Measurements from ENCODE around the gene PPOX.

Gene PPOX

DNA sequence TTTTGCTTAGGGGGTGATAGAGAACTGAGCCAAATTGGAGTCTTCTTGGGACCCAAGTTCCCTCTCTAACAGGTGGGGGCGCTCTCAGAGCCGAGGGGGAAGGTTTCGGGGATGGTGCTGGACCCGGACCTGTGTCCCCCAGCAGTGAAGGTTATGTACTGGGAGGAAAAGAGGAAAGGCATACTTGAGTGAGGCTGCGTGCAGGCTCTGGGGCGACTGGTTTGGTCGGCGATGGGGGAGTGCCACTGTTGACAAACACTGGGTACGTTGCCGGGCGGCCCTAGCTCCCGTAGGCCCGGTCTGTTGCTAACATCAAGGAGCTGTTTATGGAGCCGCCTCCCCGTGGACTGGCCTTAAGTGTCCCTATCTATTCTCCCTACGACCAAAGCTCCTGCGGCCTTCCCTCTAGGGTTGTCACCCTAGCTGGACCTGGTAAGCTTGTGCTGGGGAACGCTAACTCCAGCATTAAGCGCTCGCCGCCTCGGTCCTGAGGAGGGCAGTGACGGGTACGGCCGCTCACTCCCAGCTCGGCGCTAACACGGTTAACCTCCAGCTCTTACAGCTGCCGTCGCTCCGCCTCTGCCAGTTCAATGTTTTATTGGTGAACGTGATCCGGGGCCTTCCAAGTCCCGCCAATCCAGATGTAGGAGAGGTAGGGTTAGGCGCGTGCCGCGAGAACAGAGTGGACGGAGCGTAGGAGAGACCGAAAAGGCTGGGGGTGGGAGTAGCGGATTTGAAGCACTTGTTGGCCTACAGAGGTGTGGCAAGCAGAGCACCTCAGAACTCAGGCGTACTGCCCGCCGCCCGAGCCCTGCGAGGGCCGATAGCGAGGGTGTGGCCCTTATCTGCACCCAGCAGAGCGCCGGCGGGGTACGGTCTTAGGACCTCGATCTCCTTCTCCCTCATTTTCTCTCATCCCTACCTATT lies at the start of gene PPOX:
TSS of gene PPOX (plus strand) at position 685 of the 927 bp plus-strand sequence. CDS start 422 bp downstream, outside the sequence.
- H3K9me3 ChIP-seq (ENCODE audit: control insufficient read depth, insufficient read depth, low read length) = no peaks in the 10 kb centered on the region
- H3K36me3 ChIP-seq (ENCODE audit: insufficient read depth, low read length) = peaks cover 1% of the 10 kb centered on the region; the same call in 1 of the 2 replicates

GRCh38 chr1:161117759-161118581 lies 48.3 kb upstream of the PPOX start, which contains the start of the genes NIT1 and PFDN2:
TSS of gene NIT1 (plus strand) at chr1:161118105. CDS start at chr1:161118177, 72 bp downstream.
TSS of gene PFDN2 (minus strand) at chr1:161118037. CDS start at chr1:161118026, 11 bp downstream.
- Histone ChIP-seq H3K9me3 (ENCODE audit: control insufficient read depth, insufficient read depth, low read length) (no peaks in the 10 kb centered on the region), H3K4me1 (ENCODE audit: insufficient read depth, low read length) (peaks cover 12% of the 10 kb centered on the region), H3K9ac (ENCODE audit: low read depth, low read length) (peak within 1 kb of the TSS; percentile 80), H3K36me3 (ENCODE audit: insufficient read depth, low read length) (peaks cover 26% of the 10 kb centered on the region)

More for the DNA sequence above, at the start of gene PPOX:
- Histone ChIP-seq H3K4me1 (ENCODE audit: insufficient read depth, low read length) (peaks cover 4% of the 10 kb centered on the region; the same call in 1 of the 2 replicates), H3K9ac (ENCODE audit: low read depth, low read length) (peak within 1 kb of the TSS; percentile 74)

GRCh38 chr1:161119092-161119903 lies 46.9 kb upstream of the PPOX start:
- no peaks in the 10 kb centered on the region for H3K9me3 ChIP-seq (ENCODE audit: control insufficient read depth, insufficient read depth, low read length)
- peak overlapping the region; percentile 80; the same call in 1 of the 2 replicates for H3K9ac ChIP-seq (ENCODE audit: low read depth, low read length)
- H3K4me1 ChIP-seq (ENCODE audit: insufficient read depth, low read length) = peaks cover 12% of the 10 kb centered on the region
- peaks cover 28% of the 10 kb centered on the region for H3K36me3 ChIP-seq (ENCODE audit: insufficient read depth, low read length)

DNA sequence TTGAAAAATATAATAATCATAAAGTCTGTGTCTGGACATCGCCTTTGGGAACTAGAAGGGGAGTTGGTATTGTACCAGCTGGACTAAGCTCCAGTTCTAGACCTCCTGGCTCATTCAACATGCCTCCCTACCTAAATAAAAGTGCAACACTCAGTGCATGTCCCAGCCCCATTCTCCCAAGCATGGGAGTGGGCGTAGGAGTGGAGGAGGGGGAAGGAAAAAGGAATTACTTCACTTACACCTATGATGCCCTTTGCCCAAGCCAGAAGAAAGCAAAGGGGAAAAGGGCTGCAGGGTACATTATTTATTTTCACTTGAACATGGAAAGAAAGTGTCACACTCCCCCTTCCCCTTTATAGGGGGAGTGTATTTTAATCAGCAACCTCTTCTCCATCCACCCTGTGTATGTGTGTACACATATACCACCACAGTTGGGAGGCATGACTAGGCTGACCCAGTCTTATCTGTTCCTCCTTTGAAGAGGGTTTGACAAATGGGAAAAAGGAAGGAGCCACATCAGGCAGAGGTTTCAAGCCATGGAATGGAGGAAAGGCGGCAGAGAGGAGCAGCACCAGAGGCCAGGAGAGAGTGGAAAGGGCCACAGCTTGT lies 45.1 kb upstream of the PPOX start:
- no peak overlapping the region for H3K9ac ChIP-seq (ENCODE audit: low read depth, low read length)
- H3K36me3 ChIP-seq (ENCODE audit: insufficient read depth, low read length) = peaks cover 35% of the 10 kb centered on the region
- H3K4me1 ChIP-seq (ENCODE audit: insufficient read depth, low read length) = peaks cover 12% of the 10 kb centered on the region
- H3K9me3 ChIP-seq (ENCODE audit: control insufficient read depth, insufficient read depth, low read length) = no peaks in the 10 kb centered on the region

DNA sequence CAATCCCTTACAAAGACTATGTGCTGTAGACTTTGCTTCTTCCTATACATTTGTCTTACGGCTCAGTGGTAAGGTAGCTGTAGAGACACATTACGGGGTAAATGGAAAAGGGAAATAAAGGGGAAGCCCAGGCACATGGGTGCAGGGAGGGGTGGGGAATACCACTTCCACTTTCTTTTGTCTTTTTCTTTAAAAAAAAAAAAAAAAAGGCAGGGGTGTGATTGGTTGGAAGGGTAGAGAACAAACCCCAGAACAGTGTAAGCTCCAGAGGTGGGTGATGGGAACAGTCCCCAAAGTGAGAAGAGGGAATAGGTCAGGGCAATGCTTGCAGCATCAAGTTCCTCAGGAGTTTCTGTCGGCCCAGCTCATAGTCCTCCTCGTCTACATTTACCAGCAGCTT lies 44.4 kb upstream of the PPOX start:
- no peak overlapping the region for H3K9ac ChIP-seq (ENCODE audit: low read depth, low read length)
- no peaks in the 10 kb centered on the region for H3K9me3 ChIP-seq (ENCODE audit: control insufficient read depth, insufficient read depth, low read length)
- H3K36me3 ChIP-seq (ENCODE audit: insufficient read depth, low read length) = peaks cover 35% of the 10 kb centered on the region
- H3K4me1 ChIP-seq (ENCODE audit: insufficient read depth, low read length) = peaks cover 12% of the 10 kb centered on the region

DNA sequence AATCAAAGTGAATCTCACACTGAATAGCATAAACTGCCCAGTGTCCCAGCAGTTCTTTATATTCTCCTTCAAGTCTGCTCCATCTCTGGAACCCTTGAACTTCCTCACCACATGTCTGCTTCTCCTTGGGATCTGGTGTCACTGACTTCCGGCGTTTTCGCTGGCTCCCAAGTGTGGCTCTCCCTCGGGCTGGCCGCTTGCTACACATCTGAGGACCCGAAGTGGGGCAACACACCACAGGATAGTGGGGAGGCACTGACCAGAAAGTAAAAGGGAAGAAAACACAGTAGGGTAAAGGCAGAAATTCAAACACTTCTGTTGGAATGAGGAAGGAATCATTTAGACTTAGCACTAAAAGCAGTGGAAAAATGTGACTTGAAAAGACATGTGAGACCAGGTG lies 43.3 kb upstream of the PPOX start:
- Histone ChIP-seq H3K36me3 (ENCODE audit: insufficient read depth, low read length) (peaks cover 41% of the 10 kb centered on the region), H3K4me1 (ENCODE audit: insufficient read depth, low read length) (peaks cover 12% of the 10 kb centered on the region), H3K9me3 (ENCODE audit: control insufficient read depth, insufficient read depth, low read length) (no peaks in the 10 kb centered on the region), H3K9ac (ENCODE audit: low read depth, low read length) (no peak overlapping the region)

GRCh38 chr1:161127649-161128048 lies 38.6 kb upstream of the PPOX start:
- Histone ChIP-seq H3K9ac (ENCODE audit: low read depth, low read length) (no peak overlapping the region), H3K36me3 (ENCODE audit: insufficient read depth, low read length) (peaks cover 28% of the 10 kb centered on the region), H3K9me3 (ENCODE audit: control insufficient read depth, insufficient read depth, low read length) (no peaks in the 10 kb centered on the region), H3K4me1 (ENCODE audit: insufficient read depth, low read length) (peaks cover 8% of the 10 kb centered on the region; the same call in 1 of the 2 replicates)

- Histone ChIP-seq H3K9me3 (ENCODE audit: control insufficient read depth, insufficient read depth, low read length) (no peaks in the 10 kb centered on the region), H3K9ac (ENCODE audit: low read depth, low read length) (no peak overlapping the region), H3K4me1 (ENCODE audit: insufficient read depth, low read length) (peaks cover 8% of the 10 kb centered on the region; the same call in 1 of the 2 replicates), H3K36me3 (ENCODE audit: insufficient read depth, low read length) (peaks cover 28% of the 10 kb centered on the region)
Measured at GRCh38 chr1:161128591-161129420, 37.4 kb upstream of the PPOX start.

- Histone ChIP-seq H3K9ac (ENCODE audit: low read depth, low read length) (no peak overlapping the region), H3K36me3 (ENCODE audit: insufficient read depth, low read length) (peaks cover 19% of the 10 kb centered on the region), H3K4me1 (ENCODE audit: insufficient read depth, low read length) (peaks cover 8% of the 10 kb centered on the region; the same call in 1 of the 2 replicates), H3K9me3 (ENCODE audit: control insufficient read depth, insufficient read depth, low read length) (no peaks in the 10 kb centered on the region)
Measured at GRCh38 chr1:161130266-161130665, 36.0 kb upstream of the PPOX start.

DNA sequence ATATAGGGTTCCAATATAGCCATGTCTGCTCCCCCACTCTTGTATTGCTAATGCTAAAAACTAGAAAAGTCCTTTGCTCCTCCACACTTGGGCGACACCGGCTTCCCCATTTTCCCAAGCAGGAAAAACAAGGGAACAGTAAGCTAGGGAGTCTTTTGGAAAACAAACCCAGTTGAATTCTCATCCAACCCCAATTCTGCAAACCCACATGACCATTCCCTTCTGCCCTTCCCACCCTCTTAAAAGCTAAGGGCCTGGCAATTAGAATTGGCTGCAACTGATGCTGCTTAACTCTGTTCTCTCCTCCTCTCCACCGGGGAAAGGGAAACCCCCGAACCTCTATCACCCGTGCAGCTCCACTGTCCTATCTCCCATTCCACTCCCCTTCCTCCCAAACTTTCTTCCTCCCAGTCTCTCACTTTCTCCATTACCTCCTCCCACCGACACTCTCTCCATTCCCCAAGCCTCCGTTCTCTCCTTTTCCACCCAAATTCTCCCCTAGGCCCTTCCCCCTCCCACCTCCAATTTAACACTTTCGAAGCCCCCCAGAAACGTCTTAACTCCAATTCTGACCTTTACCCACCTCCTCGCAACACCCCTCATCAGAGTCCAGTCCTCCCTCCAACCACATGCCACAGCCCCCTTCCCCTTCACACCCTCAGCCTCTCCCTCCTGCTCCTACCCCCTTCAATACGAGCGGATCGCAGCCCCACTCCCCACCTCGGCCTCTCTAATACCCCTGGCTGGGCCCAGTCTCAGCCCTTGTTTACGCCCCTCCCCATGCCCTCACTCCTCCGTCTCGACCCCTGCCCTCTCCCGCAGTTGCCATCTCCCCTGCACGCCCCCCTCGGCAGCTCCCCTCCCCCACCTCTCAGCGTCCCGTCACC lies 34.5 kb upstream of the PPOX start:
- H3K36me3 ChIP-seq (ENCODE audit: insufficient read depth, low read length) = peaks cover 18% of the 10 kb centered on the region
- H3K9ac ChIP-seq (ENCODE audit: low read depth, low read length) = peak overlapping the region; percentile 76
- no peaks in the 10 kb centered on the region for H3K9me3 ChIP-seq (ENCODE audit: control insufficient read depth, insufficient read depth, low read length)
- H3K4me1 ChIP-seq (ENCODE audit: insufficient read depth, low read length) = peaks cover 8% of the 10 kb centered on the region; the same call in 1 of the 2 replicates

DNA sequence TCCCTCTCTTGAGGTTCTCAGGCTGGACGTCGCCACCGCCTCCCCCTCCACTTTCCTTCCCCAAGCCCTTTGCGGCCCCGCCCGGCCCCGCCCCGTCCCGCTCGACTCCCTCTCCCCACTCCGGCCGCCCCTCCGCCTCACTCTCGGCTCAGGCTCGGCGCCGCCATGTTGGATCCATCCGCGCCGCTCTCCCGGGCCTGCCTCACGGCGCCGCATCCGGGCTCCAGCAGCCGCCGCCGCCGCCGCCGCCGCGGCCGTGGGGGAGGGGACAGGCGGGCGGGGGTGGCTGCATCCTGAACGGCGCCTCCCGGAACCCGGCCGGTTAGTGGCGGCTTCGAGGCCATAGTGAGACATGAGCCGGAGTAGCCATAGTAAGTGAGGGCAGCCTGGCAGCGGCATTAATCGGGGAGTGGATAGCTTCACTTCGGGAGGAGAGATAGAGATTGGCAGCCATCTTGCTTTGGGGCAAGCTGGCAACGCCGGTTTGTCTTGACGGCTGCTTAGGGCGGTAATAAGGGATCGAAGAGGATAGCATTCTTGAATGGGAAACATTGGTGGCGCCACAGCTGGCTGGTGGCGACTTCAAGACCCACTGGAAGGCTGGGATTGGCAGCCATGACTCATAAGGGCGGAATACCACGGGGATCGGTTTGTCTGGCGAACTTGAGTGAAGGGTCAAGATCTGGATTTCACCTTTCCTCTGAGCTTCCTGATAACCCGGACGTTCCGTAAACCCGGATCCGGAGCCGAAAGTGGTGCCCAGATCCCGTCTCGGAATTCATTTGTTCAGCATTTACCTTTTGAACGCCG lies 33.6 kb upstream of the PPOX start, which contains the start of gene DEDD:
TSS of gene DEDD (minus strand) at position 258 of the 810 bp plus-strand sequence. CDS start 8,205 bp downstream, outside the sequence.
- Histone ChIP-seq H3K36me3 (ENCODE audit: insufficient read depth, low read length) (peaks cover 16% of the 10 kb centered on the region), H3K9ac (ENCODE audit: low read depth, low read length) (peak within 1 kb of the TSS; percentile 76), H3K9me3 (ENCODE audit: control insufficient read depth, insufficient read depth, low read length) (no peaks in the 10 kb centered on the region), H3K4me1 (ENCODE audit: insufficient read depth, low read length) (peaks cover 8% of the 10 kb centered on the region; the same call in 1 of the 2 replicates)

Measured in ES-I3 (cell line).